ENCODE results near the gene GADL1.

The GADL1 gene

DNA sequence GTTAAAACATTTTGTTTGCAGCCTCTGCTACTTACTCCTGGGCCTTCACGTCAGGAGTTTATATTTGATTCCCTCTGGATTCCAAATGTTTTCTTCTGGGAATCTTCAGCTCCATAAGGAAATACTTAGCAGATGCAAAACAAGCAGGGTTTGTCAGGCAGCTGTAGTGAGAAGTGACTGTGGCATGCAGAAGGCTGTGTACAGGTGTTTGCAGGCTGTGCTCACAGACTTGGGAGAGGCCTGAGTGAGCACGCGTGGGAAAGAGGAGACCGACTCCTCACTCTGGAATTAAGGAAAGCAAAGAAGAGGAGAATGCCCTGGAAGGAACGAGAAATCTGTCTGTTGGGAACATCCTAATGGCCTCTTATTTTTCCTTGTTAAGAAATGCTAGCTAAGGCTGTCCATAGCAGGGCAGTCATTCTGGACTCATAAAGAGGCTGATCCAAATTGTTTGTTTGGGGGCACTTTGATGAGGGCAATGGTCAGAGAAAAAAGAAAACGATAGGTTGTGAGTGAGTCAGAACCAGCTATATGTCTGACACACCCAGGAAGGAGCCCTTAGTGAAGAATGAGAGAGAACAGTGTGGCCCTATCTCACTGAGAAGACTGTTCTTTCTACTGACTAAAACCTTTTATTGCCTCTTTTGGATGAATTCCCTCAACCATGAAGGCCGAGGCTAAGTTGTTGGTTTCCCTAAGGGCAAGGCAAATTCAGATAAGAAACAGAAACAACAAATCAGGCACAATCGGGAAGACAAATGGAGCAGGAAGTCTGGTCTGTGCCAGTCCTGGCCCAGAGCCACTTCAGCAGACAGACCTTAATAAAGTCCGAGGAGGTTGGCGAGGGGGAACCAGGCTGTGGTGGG lies 205.5 kb downstream of the GADL1 start:
- Histone ChIP-seq H3K27me3 (ENCODE audit: low read length) (no peaks in the 10 kb centered on the region), H3K9me3 (ENCODE audit: insufficient read depth, low read length) (no peaks in the 10 kb centered on the region), H3K27ac (ENCODE audit: low read depth, low read length) (no peak overlapping the region), H3K9me2 (replicated peaks; ENCODE audit: insufficient read depth, low read length) (no peaks in the 10 kb centered on the region), H3K4me2 (ENCODE audit: low read depth, low read length, poor library complexity, severe bottlenecking) (no peak overlapping the region), H3K36me3 (ENCODE audit: low read length) (peaks cover 12% of the 10 kb centered on the region; the same call in 1 of the 2 replicates), H3K4me3 (ENCODE audit: insufficient read depth, low read length, poor library complexity, severe bottlenecking) (no peak overlapping the region), H3F3A (ENCODE audit: insufficient read depth) (no peaks in the 10 kb centered on the region; the same call in 1 of the 2 replicates), H4K20me1 (ENCODE audit: low read depth, low read length) (no peaks in the 10 kb centered on the region), H3K9ac (ENCODE audit: low read length) (no peak overlapping the region), H2AFZ (ENCODE audit: low read depth, low read length, severe bottlenecking) (no peak overlapping the region), H3K79me2 (ENCODE audit: insufficient read depth, low read length) (no peaks in the 10 kb centered on the region)
- TF ChIP-seq, protein P1, sequence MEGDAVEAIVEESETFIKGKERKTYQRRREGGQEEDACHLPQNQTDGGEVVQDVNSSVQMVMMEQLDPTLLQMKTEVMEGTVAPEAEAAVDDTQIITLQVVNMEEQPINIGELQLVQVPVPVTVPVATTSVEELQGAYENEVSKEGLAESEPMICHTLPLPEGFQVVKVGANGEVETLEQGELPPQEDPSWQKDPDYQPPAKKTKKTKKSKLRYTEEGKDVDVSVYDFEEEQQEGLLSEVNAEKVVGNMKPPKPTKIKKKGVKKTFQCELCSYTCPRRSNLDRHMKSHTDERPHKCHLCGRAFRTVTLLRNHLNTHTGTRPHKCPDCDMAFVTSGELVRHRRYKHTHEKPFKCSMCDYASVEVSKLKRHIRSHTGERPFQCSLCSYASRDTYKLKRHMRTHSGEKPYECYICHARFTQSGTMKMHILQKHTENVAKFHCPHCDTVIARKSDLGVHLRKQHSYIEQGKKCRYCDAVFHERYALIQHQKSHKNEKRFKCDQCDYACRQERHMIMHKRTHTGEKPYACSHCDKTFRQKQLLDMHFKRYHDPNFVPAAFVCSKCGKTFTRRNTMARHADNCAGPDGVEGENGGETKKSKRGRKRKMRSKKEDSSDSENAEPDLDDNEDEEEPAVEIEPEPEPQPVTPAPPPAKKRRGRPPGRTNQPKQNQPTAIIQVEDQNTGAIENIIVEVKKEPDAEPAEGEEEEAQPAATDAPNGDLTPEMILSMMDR (IDR thresholded peaks at IDR 0.05; ENCODE audit: insufficient read depth, low read length, poor library complexity, severe bottlenecking), result no peak

DNA sequence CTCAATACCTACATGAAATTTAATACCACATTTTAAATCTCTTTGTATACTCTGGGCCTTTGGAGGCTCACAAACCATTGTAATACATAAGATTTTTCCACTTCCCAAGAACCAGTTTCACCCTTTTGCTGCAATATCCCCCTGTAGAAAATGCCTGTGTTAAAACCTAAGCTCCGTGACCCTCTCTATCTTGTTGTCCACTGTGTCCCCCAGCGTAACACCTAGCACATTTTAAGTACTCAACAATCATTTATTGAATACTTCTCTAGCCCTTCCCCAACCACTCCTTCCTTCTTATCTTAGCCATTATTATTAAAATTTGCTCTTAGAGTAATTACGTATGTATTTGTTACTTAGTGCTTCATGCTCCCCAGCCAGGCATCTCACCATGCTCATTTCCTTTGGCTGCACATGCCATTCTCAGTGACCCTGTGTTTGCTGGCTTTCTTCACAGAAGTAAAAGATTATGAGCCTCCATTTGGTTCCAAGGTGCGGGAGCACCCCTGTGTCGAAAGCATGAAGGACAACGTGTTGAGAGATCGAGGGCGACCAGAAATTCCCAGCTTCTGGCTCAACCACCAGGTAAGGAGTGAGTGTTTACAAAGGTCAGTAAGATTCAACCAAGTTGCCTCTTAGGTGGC lies 206.4 kb downstream of the GADL1 start:
- Histone ChIP-seq H3K4me3 (ENCODE audit: insufficient read depth, low read length, poor library complexity, severe bottlenecking) (no peak overlapping the region), H3K9me2 (replicated peaks; ENCODE audit: insufficient read depth, low read length) (no peaks in the 10 kb centered on the region), H3K27me3 (ENCODE audit: low read length) (no peaks in the 10 kb centered on the region), H4K20me1 (ENCODE audit: low read depth, low read length) (no peaks in the 10 kb centered on the region), H3K36me3 (ENCODE audit: low read length) (0 out of 2 replicates have a peak, but pooled peaks cover 8% of the 10 kb centered on the region), H3F3A (ENCODE audit: insufficient read depth) (no peaks in the 10 kb centered on the region; the same call in 1 of the 2 replicates), H2AFZ (ENCODE audit: low read depth, low read length, severe bottlenecking) (no peak overlapping the region), H3K4me2 (ENCODE audit: low read depth, low read length, poor library complexity, severe bottlenecking) (no peak overlapping the region), H3K9ac (ENCODE audit: low read length) (no peak overlapping the region), H3K9me3 (ENCODE audit: insufficient read depth, low read length) (no peaks in the 10 kb centered on the region), H3K79me2 (ENCODE audit: insufficient read depth, low read length) (no peaks in the 10 kb centered on the region), H3K27ac (ENCODE audit: low read depth, low read length) (no peak overlapping the region)
- no peak for TF ChIP-seq EZH2phosphoT487 (conservative IDR thresholded peaks at IDR 0.05; ENCODE audit: low read length)
- TF ChIP-seq, protein P1 (IDR thresholded peaks at IDR 0.05; ENCODE audit: insufficient read depth, low read length, poor library complexity, severe bottlenecking), result no peak

DNA sequence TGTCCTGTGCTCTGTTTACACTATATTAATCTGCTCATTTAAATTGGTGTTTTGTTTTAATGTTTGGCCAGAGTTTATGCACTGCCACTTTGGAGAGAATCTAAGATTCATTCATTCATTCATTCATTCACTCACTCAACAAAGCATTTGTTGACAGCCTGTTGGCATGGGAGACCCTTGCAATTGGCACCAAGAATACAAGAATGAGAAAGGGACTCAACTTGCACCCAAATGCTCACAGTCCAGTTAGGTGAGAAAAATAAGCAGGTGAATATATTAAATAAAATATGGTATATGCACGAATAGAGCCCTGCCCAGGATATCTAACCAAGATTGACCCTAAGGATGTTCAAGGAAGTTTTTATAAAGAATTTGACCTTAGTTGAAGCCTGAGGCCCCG lies 207.7 kb downstream of the GADL1 start:
- Histone ChIP-seq H3K36me3 (ENCODE audit: low read length) (0 out of 2 replicates have a peak, but pooled peaks cover 5% of the 10 kb centered on the region), H3K4me2 (ENCODE audit: low read depth, low read length, poor library complexity, severe bottlenecking) (no peak overlapping the region), H2AFZ (ENCODE audit: low read depth, low read length, severe bottlenecking) (no peak overlapping the region), H3K27ac (ENCODE audit: low read depth, low read length) (no peak overlapping the region), H3K79me2 (ENCODE audit: insufficient read depth, low read length) (no peaks in the 10 kb centered on the region), H4K20me1 (ENCODE audit: low read depth, low read length) (no peaks in the 10 kb centered on the region), H3F3A (ENCODE audit: insufficient read depth) (no peaks in the 10 kb centered on the region), H3K4me3 (ENCODE audit: insufficient read depth, low read length, poor library complexity, severe bottlenecking) (no peak overlapping the region), H3K27me3 (ENCODE audit: low read length) (no peaks in the 10 kb centered on the region), H3K9me2 (replicated peaks; ENCODE audit: insufficient read depth, low read length) (no peaks in the 10 kb centered on the region), H3K9ac (ENCODE audit: low read length) (no peak overlapping the region), H3K9me3 (ENCODE audit: insufficient read depth, low read length) (no peaks in the 10 kb centered on the region)
- TF ChIP-seq, protein P1 (IDR thresholded peaks at IDR 0.05; ENCODE audit: insufficient read depth, low read length, poor library complexity, severe bottlenecking), result no peak
- no peak for TF ChIP-seq EZH2phosphoT487 (conservative IDR thresholded peaks at IDR 0.05; ENCODE audit: low read length)
